Fibroblast of the aortic adventitia (primary cell): ENCODE data around the gene SPTBN1. TPM values are rescaled to one million over a fixed set of nuclear protein-coding genes. Genes with fewer than 3 reads are reported as not detected.

ENCODE experiments used
- DNase-seq: peaks from one replicate; pipeline ENCODE4 v3.0.0-alpha.2; 2010; ENCODE audit warnings: low read depth
- H3K4me3 ChIP-seq: 2 replicates; pipeline ENCODE4 v1.5.1; 2011; ENCODE audit warnings: low read depth, mild to moderate bottlenecking, control low read depth, low read length, moderate library complexity
- CTCF ChIP-seq: IDR thresholded peaks from 2 replicates; pipeline ENCODE4 v1.5.1; 2011; ENCODE audit warnings: mild to moderate bottlenecking, low read length, control low read depth, inconsistent platforms; ENCODE audit not compliant: insufficient read depth
- total RNA-seq: library from RNA; depleted of rRNA; stranded (reverse); fragments of >200 nt; gene quantifications from 2 replicates; pipeline ENCODE4 v1.2.3, GENCODE V29; 2012; ENCODE audit warnings: low replicate concordance

SPTBN1 gene
- total RNA-seq, 1 donor = 293 TPM

GRCh38 chr2:54570925-54571694 lies 115.0 kb downstream of the SPTBN1 start:
- DNase-seq = peak; percentile 94
- TF ChIP-seq CTCF = no peak
- H3K4me3 ChIP-seq = no peak overlapping the region

- no peak for TF ChIP-seq CTCF
- peak; percentile 97 for DNase-seq
- no peak overlapping the region for H3K4me3 ChIP-seq
Observed at GRCh38 chr2:54572262-54572635, 116.1 kb downstream of the SPTBN1 start.

- peak; percentile 73 for DNase-seq
- TF ChIP-seq CTCF = no peak
- H3K4me3 ChIP-seq = peak overlapping the region; percentile 11
Observed at GRCh38 chr2:54572636-54573536, 116.8 kb downstream of the SPTBN1 start.

GRCh38 chr2:54573537-54573919 lies 117.4 kb downstream of the SPTBN1 start:
- DNase-seq = no peak
- H3K4me3 ChIP-seq = no peak overlapping the region
- TF ChIP-seq CTCF = no peak

- H3K4me3 ChIP-seq = no peak overlapping the region
- peak; percentile 80 for DNase-seq
- no peak for TF ChIP-seq CTCF
Observed at GRCh38 chr2:54574107-54574859, 118.2 kb downstream of the SPTBN1 start.

- DNase-seq = no peak
- TF ChIP-seq CTCF = no peak
- no peak overlapping the region for H3K4me3 ChIP-seq
Observed at GRCh38 chr2:54574860-54575247, 118.7 kb downstream of the SPTBN1 start.
